Activated T-cell treated with anti-CD3 and anti-CD28 coated beads, Interleukin-2, amount 50 U/mL, for 48 hours (primary cell): ENCODE data around the gene KIF5B.

Source experiments
- DNase-seq, 2 experiments: peaks; one replicate each; pipeline ENCODE4 v3.0.0-alpha.2; 2020

The KIF5B gene

DNA sequence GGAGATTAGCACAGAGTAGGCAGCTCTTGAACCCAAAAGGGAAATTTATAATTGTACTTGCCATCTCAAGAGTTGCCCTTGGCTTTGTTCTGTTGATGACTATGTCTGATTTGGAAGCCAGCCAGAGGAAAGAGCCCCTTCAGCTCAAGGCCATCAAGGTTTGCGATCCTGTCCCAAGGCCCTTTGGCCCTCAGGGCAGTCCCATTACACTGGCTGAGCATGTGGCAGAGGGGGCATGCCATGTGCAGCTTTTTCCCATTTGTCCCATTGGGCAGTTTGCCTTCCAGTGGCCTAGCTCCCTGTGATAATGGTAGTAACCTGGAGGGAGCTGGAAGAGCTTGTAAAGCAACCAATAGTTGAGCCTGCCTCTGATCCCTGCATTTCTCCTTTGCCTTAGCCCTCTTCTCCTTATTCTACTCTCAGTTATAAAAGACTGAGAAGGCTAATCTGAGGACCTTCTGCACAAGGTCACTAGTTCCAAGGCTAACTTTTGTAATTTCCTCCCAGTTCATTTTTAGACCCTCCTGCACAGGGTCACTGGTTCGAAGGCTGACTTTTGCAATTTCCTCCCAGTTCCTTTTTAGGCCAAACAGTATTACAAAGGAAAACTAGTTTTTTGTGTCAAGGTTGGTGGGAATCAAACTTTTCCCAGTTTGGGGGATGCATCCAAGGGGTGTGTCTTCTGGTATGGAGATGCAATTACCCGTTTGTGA is 96.6 kb downstream of the KIF5B start:
- DNase-seq = no peak
